Keratinocyte (primary cell): Measurements from ENCODE around the gene SHCBP1L. TPM values are rescaled to one million over a fixed set of nuclear protein-coding genes. Genes with fewer than 3 reads are reported as not detected.

Source experiments
- DNase-seq: peaks from one replicate; pipeline ENCODE4 v3.0.0-alpha.2; 2011; ENCODE audit warnings: low read depth, missing footprints, low spot score
- FAIRE-seq: peaks from 2 replicates; lab custom pipeline; 2011; peaks lifted over from hg19 to GRCh38; lab: Jason Lieb, UNC
- H2AFZ ChIP-seq: 2 replicates; pipeline ENCODE4 v1.6.0; 2012; ENCODE audit warnings: low read length, control low read depth, inconsistent platforms; ENCODE audit not compliant: control insufficient read depth
- H3K27ac ChIP-seq: 2 replicates; pipeline ENCODE4 v1.5.1; 2011; ENCODE audit warnings: low read length; ENCODE audit not compliant: control insufficient read depth, insufficient read depth
- H3K27me3 ChIP-seq: 3 replicates; pipeline ENCODE4 v1.6.0; 2011; ENCODE audit warnings: low read length; ENCODE audit not compliant: control insufficient read depth, insufficient read depth; ENCODE audit errors: extremely low read depth
- H3K36me3 ChIP-seq, 2 experiments: 2 replicates in 1 of 2; 3 replicates in 1 of 2; pipeline ENCODE4 v1.5.1; 2011; ENCODE audit warnings: low read length in 2 of 2, mild to moderate bottlenecking in 1 of 2; ENCODE audit not compliant: control insufficient read depth in 2 of 2, insufficient read depth in 2 of 2; ENCODE audit errors: extremely low read depth in 1 of 2
- H3K4me1 ChIP-seq: 3 replicates; pipeline ENCODE4 v1.5.1; 2011; ENCODE audit warnings: low read length; ENCODE audit not compliant: control insufficient read depth, insufficient read depth; ENCODE audit errors: extremely low read depth
- H3K4me2 ChIP-seq: 3 replicates; pipeline ENCODE4 v1.6.0; 2011; ENCODE audit warnings: low read depth, low read length; ENCODE audit not compliant: control insufficient read depth, insufficient read depth; ENCODE audit errors: extremely low read depth
- H3K4me3 ChIP-seq, 3 experiments: fragments of 200-600 bp in 1 of 3; sonication (generic) in 1 of 3; 2 replicates in 2 of 3; 3 replicates in 1 of 3; pipeline ENCODE4 v1.5.1; 2011 to 2016; ENCODE audit warnings: low read length in 3 of 3, mild to moderate bottlenecking in 3 of 3, control low read depth in 2 of 3, inconsistent platforms in 1 of 3, low read depth in 1 of 3, mixed read lengths in 1 of 3, mixed run types in 1 of 3, moderate library complexity in 1 of 3; ENCODE audit not compliant: control insufficient read depth in 2 of 3, insufficient read depth in 2 of 3; ENCODE audit errors: extremely low read depth in 1 of 3
- H3K79me2 ChIP-seq: 2 replicates; pipeline ENCODE4 v1.6.0; 2012; ENCODE audit warnings: low read length; ENCODE audit not compliant: control insufficient read depth, insufficient read depth
- H3K9ac ChIP-seq: 3 replicates; pipeline ENCODE4 v1.6.0; 2011; ENCODE audit warnings: low read length; ENCODE audit not compliant: control insufficient read depth, insufficient read depth; ENCODE audit errors: extremely low read depth
- H3K9me1 ChIP-seq: 3 replicates; pipeline ENCODE4 v1.6.0; 2011; ENCODE audit warnings: low read length; ENCODE audit not compliant: control insufficient read depth, insufficient read depth; ENCODE audit errors: extremely low read depth
- H3K9me3 ChIP-seq: 2 replicates; pipeline ENCODE4 v1.5.1; 2012; ENCODE audit warnings: low read depth, low read length; ENCODE audit not compliant: control insufficient read depth
- H4K20me1 ChIP-seq: 3 replicates; pipeline ENCODE4 v1.6.0; 2011; ENCODE audit warnings: low read length; ENCODE audit not compliant: control insufficient read depth, insufficient read depth; ENCODE audit errors: extremely low read depth
- CTCF ChIP-seq, 3 experiments: IDR thresholded peaks in 1 of 3; conservative IDR thresholded peaks in 1 of 3; optimal IDR thresholded peaks in 1 of 3; 2 replicates in 2 of 3; 3 replicates in 1 of 3; pipeline versions ENCODE3 to v1.5.1; 2011; ENCODE audit warnings: low read length in 3 of 3, mild to moderate bottlenecking in 3 of 3, moderate library complexity in 2 of 3, control low read depth in 1 of 3, inconsistent platforms in 1 of 3; ENCODE audit not compliant: insufficient read depth in 2 of 3; ENCODE audit errors: extremely low read depth in 1 of 3
- EZH2 ChIP-seq: IDR thresholded peaks from one replicate; pipeline ENCODE4 v1.6.1; 2012; ENCODE audit warnings: inconsistent platforms, mild to moderate bottlenecking, low read length, moderate library complexity
- dilution Hi-C: fragments of 300-500 bp; cut with MboI; formaldehyde crosslinking; loops from one replicate; pipeline ENCODE4 v1.7.0; 2020; ENCODE audit warnings: low sequenced_read_pairs; ENCODE audit not compliant: extremely low pct_ligation_motif_present
- polyA plus RNA-seq, 5 experiments: library from polyadenylated mRNA; depleted of rRNA in 3 of 5; stranded (reverse) in 3 of 5; stranded (forward) in 1 of 5; unstranded in 1 of 5; fragments of >200 nt; gene quantifications; 1 replicate in 1 of 5; 2 replicates in 3 of 5; 3 replicates in 1 of 5; pipeline versions ENCODE4 v1.2.1 to v1.2.3, GENCODE V29; 2011 to 2012; ENCODE audit warnings: missing spikeins in 2 of 5, low read depth in 1 of 5, low replicate concordance in 1 of 5

SHCBP1L gene
- polyA plus RNA-seq, 1 donor (not counting 4 experiments of a cell fraction or from before 2014, with no cell fraction given), result not detected

- Histone ChIP-seq H3K27me3 (no peaks in the 10 kb centered on the region), H3K9me3 (no peaks in the 10 kb centered on the region), H4K20me1 (no peaks in the 10 kb centered on the region), H3K4me1 (peaks cover 24% of the 10 kb centered on the region), H3K36me3 (no peaks in the 10 kb centered on the region), H3K79me2 (no peaks in the 10 kb centered on the region), H3K4me2 (no peak overlapping the region), H2AFZ (no peak overlapping the region), H3K27ac (no peak overlapping the region), H3K4me3 (no peak overlapping the region), H3K9ac (no peak overlapping the region), H3K9me1 (peaks cover 2% of the 10 kb centered on the region)
- DNase-seq (no peak), FAIRE-seq (no peak)
- dilution Hi-C loops, result no loop called here
- TF ChIP-seq EZH2 (no peak), CTCF (optimal IDR thresholded peaks at IDR 0.05 in 1 of 3, IDR thresholded peaks at IDR 0.05 in 1 of 3, conservative IDR thresholded peaks at IDR 0.05 in 1 of 3; ENCODE audit: extremely low read depth in 1 of 3, insufficient read depth in 2 of 3, low read length in 3 of 3) (no peak)
Measured at GRCh38 chr1:182972829-182973228, 19.9 kb upstream of the SHCBP1L start.

- DNase-seq (no peak), FAIRE-seq (no peak)
- no peaks in the 10 kb centered on the region for H3K27me3 ChIP-seq
- dilution Hi-C loops, result no loop called here
- H3K4me1 ChIP-seq, result peaks cover 26% of the 10 kb centered on the region
- TF ChIP-seq CTCF (optimal IDR thresholded peaks at IDR 0.05 in 1 of 3, IDR thresholded peaks at IDR 0.05 in 1 of 3, conservative IDR thresholded peaks at IDR 0.05 in 1 of 3; ENCODE audit: extremely low read depth in 1 of 3, insufficient read depth in 2 of 3, low read length in 3 of 3) (no peak), EZH2 (no peak)
- H3K4me3 ChIP-seq, result no peak overlapping the region
- no peaks in the 10 kb centered on the region for H3K9me3 ChIP-seq
- no peak overlapping the region for H3K4me2 ChIP-seq
- no peak overlapping the region for H3K9ac ChIP-seq
- no peaks in the 10 kb centered on the region for H4K20me1 ChIP-seq
- H3K36me3 ChIP-seq, result no peaks in the 10 kb centered on the region
- H3K27ac ChIP-seq, result no peak overlapping the region
- H2AFZ ChIP-seq, result no peak overlapping the region
- no peaks in the 10 kb centered on the region for H3K79me2 ChIP-seq
- H3K9me1 ChIP-seq, result peaks cover 2% of the 10 kb centered on the region
Measured at GRCh38 chr1:182972231-182972630, 19.3 kb upstream of the SHCBP1L start.
